BE2C (cell line): ENCODE measurements around the gene PI4KB.

Source experiments
- DNase-seq: peaks from one replicate; pipeline ENCODE4 v3.0.0-alpha.2; 2020
- H3K27me3 ChIP-seq: fragments of 250-450 bp; sonication (Bioruptor Pico); 2 replicates; pipeline ENCODE4 v1.5.1; 2020; ENCODE audit warnings: mild to moderate bottlenecking
- H3K36me3 ChIP-seq: fragments of 250-450 bp; sonication (Bioruptor Pico); 2 replicates; pipeline ENCODE4 v1.5.1; 2020; ENCODE audit warnings: mild to moderate bottlenecking
- H3K4me1 ChIP-seq: fragments of 250-450 bp; sonication (Bioruptor Pico); 2 replicates; pipeline ENCODE4 v1.5.1; 2020
- H3K4me3 ChIP-seq: 2 replicates; pipeline ENCODE4 v1.5.1; 2011; ENCODE audit warnings: low read depth, low read length
- H3K9me3 ChIP-seq: fragments of 250-450 bp; sonication (Bioruptor Pico); 2 replicates; pipeline ENCODE4 v1.5.1; 2020
- TF ChIP-seq, protein P1 (sequence below): IDR thresholded peaks from 2 replicates; pipeline ENCODE4 v1.5.1; 2012; ENCODE audit warnings: mild to moderate bottlenecking, low read depth, low read length

The PI4KB gene

DNA sequence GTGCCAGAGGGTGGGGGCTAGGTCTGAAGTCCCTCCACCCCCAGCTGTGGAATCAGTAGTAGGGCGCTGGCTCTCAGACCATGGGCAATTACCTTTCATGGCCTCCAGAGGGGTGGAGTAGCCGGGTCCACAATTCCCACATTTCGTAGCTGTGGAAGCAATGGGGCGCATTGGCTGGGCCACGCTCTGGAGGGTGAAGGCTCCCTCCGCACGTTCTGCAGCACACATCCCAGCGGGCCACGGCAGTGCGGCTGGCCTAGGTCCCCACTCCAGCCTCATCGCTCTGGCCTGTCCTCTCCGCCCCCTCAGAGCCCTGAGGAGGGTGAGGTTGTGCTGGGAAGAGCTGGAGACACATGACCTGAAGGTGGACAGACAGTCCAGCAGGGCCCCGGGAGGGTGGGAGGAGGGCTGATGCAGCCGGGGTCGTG, 42.4 kb upstream of the PI4KB start:
- H3K4me1 ChIP-seq: peaks cover 17% of the 10 kb centered on the region
- no peak for DNase-seq
- TF ChIP-seq, protein P1, sequence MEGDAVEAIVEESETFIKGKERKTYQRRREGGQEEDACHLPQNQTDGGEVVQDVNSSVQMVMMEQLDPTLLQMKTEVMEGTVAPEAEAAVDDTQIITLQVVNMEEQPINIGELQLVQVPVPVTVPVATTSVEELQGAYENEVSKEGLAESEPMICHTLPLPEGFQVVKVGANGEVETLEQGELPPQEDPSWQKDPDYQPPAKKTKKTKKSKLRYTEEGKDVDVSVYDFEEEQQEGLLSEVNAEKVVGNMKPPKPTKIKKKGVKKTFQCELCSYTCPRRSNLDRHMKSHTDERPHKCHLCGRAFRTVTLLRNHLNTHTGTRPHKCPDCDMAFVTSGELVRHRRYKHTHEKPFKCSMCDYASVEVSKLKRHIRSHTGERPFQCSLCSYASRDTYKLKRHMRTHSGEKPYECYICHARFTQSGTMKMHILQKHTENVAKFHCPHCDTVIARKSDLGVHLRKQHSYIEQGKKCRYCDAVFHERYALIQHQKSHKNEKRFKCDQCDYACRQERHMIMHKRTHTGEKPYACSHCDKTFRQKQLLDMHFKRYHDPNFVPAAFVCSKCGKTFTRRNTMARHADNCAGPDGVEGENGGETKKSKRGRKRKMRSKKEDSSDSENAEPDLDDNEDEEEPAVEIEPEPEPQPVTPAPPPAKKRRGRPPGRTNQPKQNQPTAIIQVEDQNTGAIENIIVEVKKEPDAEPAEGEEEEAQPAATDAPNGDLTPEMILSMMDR: no peak
- no peak overlapping the region for H3K4me3 ChIP-seq
- H3K36me3 ChIP-seq: no peaks in the 10 kb centered on the region
- H3K9me3 ChIP-seq: no peaks in the 10 kb centered on the region
- no peaks in the 10 kb centered on the region for H3K27me3 ChIP-seq

DNA sequence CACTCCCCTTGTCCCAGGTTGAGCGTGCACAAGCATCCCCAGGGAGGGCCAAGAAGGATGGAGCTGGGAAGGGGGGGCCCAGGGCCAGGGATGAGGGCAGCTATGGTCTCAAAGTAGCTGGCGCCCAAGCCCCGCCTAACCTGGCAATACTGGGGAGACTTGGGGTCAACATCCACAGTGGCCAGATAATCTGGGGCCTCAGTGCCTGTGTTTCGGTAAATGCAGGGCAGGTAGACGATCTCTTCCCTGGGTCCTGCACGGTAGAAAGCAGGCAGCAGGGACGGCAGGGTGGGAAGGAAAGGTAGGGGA, 42.0 kb upstream of the PI4KB start:
- no peaks in the 10 kb centered on the region for H3K36me3 ChIP-seq
- TF ChIP-seq, protein P1: no peak
- DNase-seq: no peak
- peaks cover 17% of the 10 kb centered on the region for H3K4me1 ChIP-seq
- H3K4me3 ChIP-seq: no peak overlapping the region
- no peaks in the 10 kb centered on the region for H3K9me3 ChIP-seq
- no peaks in the 10 kb centered on the region for H3K27me3 ChIP-seq

DNA sequence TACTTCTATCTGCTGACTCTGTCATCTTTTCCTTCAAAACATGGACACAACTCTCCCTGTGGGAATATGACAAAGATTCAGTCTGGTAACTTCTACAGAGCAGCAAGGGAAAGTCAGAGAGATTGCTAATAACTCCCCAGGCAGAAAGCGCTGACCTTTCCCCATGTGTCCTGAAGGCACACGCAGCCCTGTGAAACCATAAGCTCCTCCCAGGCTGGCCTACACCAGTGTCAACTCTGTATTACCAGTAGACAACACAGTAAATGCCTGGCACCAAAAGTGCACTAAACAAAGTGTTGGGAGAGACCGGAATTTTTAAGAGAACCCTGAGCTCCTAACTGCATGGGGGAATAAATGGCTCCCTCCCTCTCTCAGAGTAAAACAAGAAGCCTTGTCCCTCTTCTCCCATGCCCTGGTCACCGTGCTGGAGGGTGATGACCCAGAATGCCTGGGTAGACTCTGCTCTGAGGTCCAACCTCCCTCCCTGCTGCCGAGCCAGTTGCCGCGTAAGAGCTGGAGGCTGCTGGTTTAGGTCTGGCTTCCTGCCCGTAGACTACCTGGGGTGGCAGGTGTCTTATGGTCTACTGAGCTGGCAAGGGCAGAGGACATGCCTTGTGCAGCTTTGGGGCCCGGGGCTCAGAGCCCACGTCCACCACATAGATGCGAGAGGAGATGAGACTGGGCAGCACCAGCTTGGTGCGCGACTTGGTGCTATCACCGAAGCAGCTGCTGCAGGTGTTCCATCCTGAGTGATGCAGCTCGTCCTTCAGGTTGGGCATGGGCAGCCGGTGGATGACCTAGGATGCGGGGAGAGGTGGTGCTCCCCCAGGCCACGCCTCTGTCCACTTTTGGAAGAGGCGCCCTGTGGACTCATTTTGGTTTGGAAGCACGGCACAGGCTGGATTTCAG, 41.4 kb upstream of the PI4KB start:
- peaks cover 17% of the 10 kb centered on the region for H3K4me1 ChIP-seq
- DNase-seq: no peak
- TF ChIP-seq, protein P1: no peak
- no peaks in the 10 kb centered on the region for H3K27me3 ChIP-seq
- H3K36me3 ChIP-seq: no peaks in the 10 kb centered on the region
- no peak overlapping the region for H3K4me3 ChIP-seq
- no peaks in the 10 kb centered on the region for H3K9me3 ChIP-seq

DNA sequence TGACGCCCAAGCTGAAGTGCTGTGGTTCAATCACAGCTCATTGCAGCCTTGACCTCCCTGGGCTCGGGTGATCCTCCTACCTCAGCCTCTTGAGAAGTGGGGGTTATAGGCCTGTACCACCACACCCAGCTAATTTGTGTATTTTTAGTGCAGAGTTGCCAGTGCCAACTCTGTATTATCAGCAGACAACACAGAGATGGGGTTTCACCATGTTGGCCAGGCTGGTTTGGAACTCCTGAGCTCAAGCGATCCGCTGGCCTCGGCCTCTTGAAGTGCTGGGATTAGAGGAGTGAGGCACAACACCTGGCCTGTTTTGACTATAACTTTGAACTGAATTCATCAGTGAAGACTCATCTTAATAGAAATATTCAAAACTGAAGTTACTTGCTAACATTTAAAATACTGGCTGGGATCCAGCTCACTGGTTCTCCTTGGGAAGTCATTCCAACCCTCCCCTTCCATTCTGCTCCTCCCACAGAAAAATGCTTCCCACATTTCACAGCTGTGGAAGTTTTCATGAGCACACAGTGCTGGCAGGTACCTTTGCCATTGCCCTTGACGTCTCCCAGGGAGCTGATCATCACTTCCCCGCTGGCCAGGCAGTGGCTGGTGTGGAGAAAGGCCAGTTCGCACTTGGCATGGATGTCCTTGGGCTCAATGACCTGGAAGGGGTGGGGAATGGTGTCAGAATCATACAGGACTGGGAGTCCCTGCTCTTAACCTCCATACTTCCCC, 40.6 kb upstream of the PI4KB start:
- no peaks in the 10 kb centered on the region for H3K36me3 ChIP-seq
- no peak overlapping the region for H3K4me3 ChIP-seq
- H3K9me3 ChIP-seq: no peaks in the 10 kb centered on the region
- H3K4me1 ChIP-seq: peaks cover 17% of the 10 kb centered on the region
- no peaks in the 10 kb centered on the region for H3K27me3 ChIP-seq
- DNase-seq: no peak
- TF ChIP-seq, protein P1: no peak

DNA sequence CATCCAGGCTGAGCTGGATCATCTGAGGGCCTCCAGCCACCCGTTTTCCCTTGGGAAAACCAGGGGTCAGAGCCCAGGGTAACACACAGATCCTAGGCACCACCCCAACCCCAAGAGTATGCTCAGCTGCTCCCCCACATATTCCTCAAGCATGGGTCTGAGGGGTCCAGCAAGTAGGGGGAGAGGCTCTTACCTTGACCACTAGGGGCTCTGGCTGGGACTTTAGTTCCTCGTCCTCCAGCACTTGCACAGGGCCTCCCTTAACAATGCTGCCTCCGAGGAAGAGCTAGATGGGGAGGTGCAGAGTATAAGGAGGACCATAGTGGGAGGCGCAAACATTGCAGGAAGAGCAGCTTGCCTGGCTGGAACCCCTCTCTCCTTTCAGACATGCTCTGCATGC, 37.8 kb upstream of the PI4KB start:
- H3K36me3 ChIP-seq: no peaks in the 10 kb centered on the region
- TF ChIP-seq, protein P1: no peak; the same call in 1 of the 2 replicates
- no peak for DNase-seq
- no peak overlapping the region for H3K4me3 ChIP-seq
- no peaks in the 10 kb centered on the region for H3K9me3 ChIP-seq
- no peaks in the 10 kb centered on the region for H3K27me3 ChIP-seq
- H3K4me1 ChIP-seq: no peaks in the 10 kb centered on the region; the same call in 1 of the 2 replicates
